GM19240 (cell line): Measurements from ENCODE around the gene RAB3C.

Source experiments
- DNase-seq: peaks from one replicate; pipeline ENCODE4 v3.0.0; 2011; ENCODE audit warnings: low spot score; ENCODE audit not compliant: insufficient read length

The RAB3C gene

GRCh38 chr5:58825899-58826298 lies 243.0 kb downstream of the RAB3C start:
- no peak for DNase-seq

DNA sequence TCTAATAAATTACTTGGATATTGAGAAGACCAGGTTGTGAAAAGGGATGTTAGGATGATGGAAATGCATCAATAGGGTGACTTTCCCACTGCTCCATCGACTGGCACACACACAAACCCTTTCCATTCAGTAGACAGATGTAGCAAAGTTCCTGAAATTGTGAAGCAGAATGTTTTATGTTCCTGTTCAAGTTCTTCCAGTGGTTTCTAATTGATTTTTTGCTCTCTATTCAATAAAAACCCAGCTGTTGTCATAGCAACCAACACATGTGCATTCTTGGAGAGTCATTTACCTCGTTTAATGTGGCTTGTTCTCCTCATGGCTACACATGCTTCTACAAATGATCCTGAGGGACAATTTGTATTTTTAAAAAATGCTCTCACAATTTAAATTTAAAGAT lies 244.6 kb downstream of the RAB3C start:
- no peak for DNase-seq

GRCh38 chr5:58828258-58828657 lies 245.4 kb downstream of the RAB3C start:
- DNase-seq = no peak

- DNase-seq = no peak
These were observed 251.7 kb downstream of the RAB3C start for GRCh38 chr5:58834242-58835225.

- DNase-seq = no peak
These were observed 253.5 kb downstream of the RAB3C start for GRCh38 chr5:58836351-58836750.

DNA sequence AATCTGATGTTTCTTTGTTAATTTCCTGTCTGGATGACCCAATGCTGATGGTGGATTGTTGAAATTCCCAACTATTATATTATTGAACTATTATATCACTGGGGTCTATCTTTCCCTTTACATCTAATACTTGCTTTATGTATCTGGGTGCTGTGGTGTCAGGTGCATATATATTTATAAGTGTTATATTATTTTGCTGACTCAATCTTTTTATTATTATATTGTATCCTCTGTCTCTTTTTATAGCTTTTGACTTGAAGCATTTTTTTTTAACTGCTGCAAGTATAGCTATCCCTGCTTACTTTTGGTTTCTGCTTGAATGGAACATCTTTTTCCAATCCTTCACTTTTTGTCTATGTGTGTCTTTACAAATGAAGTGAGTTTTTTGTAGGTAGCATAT lies 255.9 kb downstream of the RAB3C start:
- DNase-seq = no peak

GRCh38 chr5:58842852-58843251 lies 260.0 kb downstream of the RAB3C start:
- no peak for DNase-seq

DNA sequence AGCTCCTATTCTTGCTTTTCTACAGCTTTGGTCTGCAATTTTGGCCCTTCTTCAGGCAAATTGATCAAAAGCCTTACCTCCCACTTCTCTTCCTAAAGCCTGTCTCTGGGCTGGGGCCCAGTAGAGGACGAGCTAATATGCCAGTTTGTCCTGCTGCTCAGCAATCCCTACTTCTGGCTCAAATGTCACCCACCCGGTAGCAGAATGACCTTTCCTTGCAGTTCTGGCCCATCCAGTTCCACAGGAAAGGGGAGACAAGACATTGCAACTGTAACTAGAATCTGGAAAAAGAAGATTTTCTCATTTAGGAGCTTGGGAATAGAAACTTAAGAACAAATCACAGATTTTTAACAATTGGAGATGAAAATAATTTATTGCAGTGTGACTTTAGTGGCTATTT lies 261.5 kb downstream of the RAB3C start:
- DNase-seq = no peak

DNA sequence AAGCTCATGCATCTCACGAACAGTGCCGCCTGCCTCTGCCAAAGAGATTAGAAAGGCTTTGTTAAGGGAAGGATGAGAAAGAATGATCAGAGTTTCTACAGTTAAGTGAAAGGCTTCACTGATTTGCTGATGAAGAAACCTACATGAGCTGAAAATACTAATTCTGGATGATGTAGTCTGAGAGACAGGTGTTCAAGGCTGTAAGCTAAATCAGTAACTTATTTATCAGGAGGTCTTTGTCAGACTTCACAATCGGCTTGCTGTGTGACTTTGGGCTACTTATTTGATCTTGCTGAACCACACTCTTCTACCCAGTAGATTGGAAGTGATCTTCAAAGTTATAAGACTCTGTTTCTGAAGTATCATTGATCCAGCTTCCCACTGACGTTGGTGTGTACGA lies 264.2 kb downstream of the RAB3C start:
- DNase-seq = no peak

GRCh38 chr5:58849223-58849622 lies 266.3 kb downstream of the RAB3C start:
- DNase-seq = no peak

GRCh38 chr5:58849921-58850667 lies 267.2 kb downstream of the RAB3C start:
- no peak for DNase-seq

GRCh38 chr5:58851153-58851552 lies 268.3 kb downstream of the RAB3C start:
- DNase-seq = no peak

DNA sequence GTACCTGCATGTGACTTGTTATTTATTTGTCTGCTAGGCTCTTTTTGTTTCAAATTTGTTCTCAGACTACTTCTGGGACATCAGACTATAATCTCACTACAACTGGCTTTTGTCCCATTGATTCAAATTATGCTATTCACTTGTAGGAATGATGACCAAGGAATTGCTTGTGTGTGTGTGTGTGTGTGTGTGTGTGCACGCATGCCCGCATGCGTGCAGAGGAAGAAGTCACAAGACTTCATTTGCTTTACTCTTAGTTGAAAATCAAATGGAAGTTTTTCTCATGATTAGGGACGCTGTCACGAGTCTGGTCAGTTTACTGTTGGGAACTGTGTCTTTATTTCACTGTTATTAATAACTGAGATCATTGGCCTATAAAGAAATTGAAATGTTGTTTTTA lies 268.7 kb downstream of the RAB3C start:
- no peak for DNase-seq

DNA sequence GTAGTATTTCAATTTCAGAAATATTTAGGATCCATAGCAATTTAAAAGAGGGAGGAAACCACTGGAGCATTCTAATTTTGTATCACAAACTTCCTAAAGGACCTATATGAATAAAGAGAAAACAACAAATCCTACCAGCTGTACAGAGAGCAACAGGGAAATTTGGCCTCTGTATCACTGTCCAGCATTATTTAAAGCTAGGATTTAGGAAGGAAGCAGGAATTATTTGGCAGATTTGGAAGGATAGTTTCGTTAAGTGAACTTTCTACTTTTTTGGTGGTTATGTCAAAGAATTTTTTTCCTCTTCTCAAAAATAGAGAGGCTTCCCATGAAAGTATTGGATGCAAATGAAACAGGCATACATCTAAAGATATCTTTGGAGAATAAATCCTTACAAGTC lies 269.7 kb downstream of the RAB3C start:
- DNase-seq = no peak

GRCh38 chr5:58854441-58854840 lies 271.6 kb downstream of the RAB3C start:
- no peak for DNase-seq

DNA sequence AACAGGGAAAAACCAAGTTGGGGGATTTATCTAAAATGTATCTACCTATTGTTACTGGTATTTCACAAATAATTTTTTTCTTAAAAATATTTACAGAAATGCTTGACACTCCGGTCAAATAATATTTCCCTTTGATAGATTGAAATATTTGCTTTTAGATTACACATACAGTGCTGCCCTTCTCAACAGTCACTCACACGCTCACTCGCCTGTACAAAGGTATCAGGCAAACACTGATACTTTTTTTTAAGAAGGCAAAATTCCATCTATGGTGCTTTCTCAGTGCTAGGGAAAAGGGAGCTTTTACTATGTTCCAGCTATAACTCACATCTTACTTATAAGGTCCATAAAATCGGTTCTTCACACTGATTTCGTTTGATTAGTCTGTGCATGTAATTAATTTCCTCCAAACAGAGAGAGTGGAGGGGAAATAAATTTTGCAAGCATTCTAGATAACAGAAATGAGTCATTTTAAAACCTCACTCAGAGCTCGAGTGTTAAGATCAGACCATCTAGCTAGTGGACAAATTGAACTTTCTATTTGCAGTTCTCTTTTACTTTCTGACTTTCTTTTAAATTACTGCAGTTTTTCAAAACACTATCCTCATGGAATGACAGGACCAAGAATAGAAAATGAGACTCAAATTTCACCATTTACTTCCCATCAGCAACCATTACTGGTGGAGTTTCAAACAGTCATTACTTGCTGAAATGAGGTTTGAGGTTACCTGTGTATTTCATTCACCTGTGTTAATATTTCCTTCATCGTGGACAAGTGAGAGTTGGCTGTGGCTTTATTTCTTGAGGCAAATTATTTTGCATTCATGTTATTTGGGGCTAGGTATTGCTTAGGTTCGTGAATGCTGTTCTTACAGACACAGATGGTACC lies 273.2 kb downstream of the RAB3C start:
- DNase-seq = no peak

- DNase-seq = no peak
These were observed 274.7 kb downstream of the RAB3C start for GRCh38 chr5:58857609-58858008.

GRCh38 chr5:58860680-58861079 lies 277.8 kb downstream of the RAB3C start:
- DNase-seq = no peak

- no peak for DNase-seq
These were observed 286.1 kb downstream of the RAB3C start for GRCh38 chr5:58868931-58869330.

GRCh38 chr5:58871648-58872242 lies 288.9 kb downstream of the RAB3C start:
- no peak for DNase-seq

DNA sequence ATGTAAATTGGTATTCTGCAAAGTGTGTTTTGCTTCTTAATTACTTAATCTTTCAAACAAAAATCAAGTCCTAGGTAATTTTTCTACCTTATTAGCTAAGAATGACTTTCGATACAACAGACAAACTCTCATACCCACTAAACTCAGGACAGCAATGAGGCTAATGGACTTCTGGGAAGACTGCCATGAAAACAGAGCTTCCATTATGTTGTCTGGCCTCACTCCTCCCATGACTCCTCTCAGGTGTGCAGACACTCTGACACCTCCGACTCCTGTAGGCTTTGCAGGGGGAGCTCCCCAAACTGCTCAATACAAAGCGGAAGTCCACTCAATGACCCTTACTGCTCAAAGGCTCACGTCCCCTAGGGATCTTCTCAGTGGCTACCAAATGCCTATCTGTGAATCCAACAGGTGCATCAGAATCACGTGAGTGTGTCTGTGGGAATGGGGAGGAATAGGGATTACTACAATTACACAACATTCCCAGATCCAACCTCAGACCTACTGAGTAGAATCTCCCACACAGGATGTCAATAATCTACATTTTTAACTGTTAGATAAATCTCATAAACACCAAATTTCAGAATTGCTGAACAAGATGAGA lies 289.9 kb downstream of the RAB3C start:
- no peak for DNase-seq
